NCI-H460 (cell line): ENCODE measurements around the gene EXOC1L. TPM values are rescaled to one million over a fixed set of nuclear protein-coding genes. Genes with fewer than 3 reads are reported as not detected.
A peak's percentile ranks its signal among the peaks of the same experiment; 100 is the strongest.
"Not testable (repeated sequence)": the region's sequence is repeated elsewhere in the genome, so short reads cannot be mapped to it uniquely, and the experiment has no call there.

Experiments used
- DNase-seq: peaks from one replicate; pipeline ENCODE4 v3.0.0-alpha.2; 2016; ENCODE audit warnings: low read depth; ENCODE audit errors: extremely low read depth
- total RNA-seq: library from RNA; depleted of rRNA; stranded (reverse); fragments of >200 nt; shearing (Covaris generic); gene quantifications from 2 replicates; pipeline ENCODE4 v1.2.3, GENCODE V29; 2014

EXOC1L gene
- total RNA-seq, 1 experiment from 2014 or later, result not detected

DNA sequence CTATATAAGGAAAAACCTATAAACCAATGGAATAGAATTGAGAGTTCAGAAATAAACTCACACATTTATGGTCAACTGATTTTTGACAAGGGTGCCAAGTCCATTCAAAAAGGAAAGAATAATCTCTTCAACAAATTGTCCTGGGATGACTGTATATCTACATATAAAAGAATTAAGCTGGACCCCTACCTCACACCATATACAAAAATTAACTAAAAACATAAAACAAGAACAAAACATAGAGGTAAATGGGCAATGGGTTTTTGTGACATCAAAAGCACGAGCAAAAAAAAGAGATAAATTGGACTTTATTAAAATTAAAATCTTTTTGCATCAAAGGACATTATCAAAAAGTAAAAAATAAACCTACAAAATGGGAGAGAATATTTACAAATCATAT, 18.3 kb downstream of the EXOC1L start:
- no peak for DNase-seq

DNA sequence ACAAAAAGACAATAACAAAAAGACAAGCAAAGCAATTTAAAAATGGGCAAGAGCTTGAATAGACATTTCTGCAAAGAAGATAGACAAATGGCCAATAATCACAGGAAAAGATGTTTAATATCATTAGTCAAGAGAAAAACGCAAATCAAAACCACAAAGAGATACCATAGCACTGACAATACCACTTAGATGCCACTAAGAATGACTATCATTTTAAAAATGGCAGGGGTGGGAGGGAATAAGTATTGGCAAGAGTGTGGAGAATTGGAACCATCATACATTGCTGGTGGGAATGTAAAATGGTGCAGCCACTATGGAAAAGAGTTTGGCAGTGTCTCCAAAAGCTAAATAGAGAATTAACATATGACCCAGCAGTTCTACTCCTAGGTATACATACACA, 18.8 kb downstream of the EXOC1L start:
- no peak for DNase-seq

DNA sequence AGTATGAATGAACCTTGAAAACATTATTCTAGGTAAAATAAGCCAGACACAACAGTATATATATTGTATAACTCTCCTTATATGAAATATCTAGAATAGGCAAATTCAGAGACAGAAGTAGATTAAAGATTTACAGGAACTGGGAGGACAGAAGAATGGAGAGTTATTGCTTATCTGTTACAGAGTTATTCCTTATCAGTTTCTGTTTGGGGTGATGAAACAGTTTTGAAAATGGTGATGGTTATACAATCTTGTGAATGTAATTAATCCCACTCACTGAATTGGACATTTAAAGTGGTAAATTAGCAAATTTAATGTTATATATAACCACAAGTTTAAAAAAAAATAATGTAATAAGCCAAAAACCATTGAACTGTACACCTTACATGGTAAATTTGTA, 19.4 kb downstream of the EXOC1L start:
- no peak for DNase-seq

DNA sequence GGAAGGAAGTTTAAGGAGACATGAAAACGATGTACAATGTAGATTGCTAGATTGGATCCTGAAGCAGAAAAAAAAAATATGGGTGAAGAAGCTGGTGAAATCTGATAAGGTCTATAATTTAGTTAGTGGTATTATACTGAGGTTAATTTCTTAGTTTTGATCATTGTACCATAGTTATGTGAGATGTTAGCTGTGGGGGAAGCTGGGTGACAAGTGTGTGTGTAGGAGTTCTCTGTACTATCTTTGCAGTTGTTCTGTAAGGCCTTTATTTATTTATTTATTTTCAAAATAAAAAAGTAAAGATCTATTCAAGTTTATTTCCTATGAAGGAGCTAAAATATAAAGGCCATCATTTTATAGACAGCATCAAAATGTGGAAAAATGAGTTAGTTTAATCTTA, 21.4 kb downstream of the EXOC1L start:
- no peak for DNase-seq

DNA sequence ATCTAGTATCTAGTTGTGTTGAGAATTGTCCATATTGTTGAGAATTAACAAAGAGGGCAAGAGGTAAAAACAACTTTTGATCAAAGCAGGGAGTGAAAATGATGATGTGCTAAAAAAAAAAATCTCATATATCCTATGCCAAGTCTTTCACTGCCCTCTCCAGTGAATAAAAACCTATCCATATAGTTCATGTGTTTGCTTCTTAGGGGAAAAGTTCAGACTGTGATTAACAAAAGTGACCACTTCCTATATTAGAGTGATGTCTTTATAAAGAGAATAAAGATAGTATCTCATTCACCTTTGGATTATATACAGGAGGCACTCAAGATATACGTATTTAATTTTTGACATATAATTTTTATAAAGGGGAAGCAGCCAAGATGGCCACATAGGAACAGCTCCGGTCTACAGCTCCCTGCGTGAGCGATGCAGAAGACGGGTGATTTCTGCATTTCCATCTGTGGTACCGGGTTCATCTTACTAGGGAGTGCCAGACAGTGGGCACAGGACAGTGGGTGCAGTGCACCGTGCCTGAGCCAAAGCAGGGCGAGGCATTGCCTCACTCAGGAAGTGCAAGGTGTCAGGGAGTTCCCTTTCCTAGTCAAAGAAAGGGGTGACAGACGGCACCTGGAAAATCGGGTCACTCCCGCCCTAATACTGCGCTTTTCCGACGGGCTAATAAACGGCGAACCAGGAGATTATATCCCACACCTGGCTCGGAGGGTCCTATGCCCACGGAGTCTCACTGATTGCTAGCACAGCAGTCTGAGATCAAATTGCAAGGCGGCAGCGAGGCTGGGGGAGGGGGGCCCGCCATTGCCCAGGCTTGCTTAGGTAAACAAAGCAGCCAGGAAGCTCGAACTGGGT, 22.0 kb downstream of the EXOC1L start:
- not testable (repeated sequence) for DNase-seq

DNA sequence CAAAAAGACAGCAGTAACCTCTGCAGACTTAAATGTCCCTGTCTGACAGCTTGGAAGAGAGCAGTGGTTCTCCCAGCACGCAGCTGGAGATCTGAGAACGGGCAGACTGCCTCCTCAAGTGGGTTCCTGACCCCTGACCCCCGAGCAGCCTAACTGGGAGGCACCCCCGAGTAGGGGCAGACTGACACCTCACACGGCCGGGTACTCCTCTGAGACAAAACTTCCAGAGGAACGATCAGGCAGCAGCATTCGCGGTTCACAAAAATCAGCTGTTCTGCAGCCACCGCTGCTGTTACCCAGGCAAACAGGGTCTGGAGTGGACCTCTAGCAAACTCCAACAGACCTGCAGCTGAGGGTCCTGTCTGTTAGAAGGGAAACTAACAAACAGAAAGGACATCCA, 22.7 kb downstream of the EXOC1L start:
- DNase-seq, result not testable (repeated sequence)

DNA sequence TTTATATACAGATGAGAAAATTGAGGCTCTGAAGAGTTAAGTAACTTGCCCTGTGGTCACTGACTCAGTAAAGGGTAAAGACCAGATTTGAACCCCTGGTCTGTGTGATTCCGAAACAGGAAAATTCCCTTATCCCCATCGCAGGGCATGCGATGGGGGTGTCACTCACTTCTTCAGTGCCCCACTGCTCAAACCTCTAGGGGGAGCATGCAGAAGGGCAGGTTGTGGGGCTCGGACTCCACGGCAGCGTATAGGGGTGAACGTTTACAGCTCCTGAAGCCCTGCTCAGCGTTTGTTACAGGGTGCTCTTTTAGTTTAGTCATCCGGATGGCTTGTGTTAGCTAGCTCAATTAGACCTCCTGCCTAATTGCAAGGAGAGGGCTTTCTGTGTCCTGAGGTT, 30.1 kb downstream of the EXOC1L start:
- no peak for DNase-seq

DNA sequence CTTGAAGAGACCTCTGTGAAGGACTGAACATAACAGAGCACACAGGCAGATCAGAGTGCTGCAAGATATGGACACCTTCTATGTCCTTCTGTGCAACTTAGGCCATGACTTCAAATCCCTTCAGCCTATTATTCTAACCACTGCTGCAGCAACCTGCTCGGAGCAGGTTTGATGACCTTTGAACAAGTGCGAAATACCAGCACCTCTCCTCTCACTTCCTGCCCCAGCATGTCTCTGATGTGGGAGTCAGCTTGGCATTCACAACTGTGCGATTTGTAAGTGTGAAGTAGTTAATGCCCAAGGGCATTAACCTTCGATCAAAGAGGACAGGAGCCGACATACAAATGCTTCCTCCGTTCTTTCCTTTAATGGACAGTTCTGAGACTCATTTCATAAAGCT, 32.3 kb downstream of the EXOC1L start:
- DNase-seq, result peak; percentile 76

DNA sequence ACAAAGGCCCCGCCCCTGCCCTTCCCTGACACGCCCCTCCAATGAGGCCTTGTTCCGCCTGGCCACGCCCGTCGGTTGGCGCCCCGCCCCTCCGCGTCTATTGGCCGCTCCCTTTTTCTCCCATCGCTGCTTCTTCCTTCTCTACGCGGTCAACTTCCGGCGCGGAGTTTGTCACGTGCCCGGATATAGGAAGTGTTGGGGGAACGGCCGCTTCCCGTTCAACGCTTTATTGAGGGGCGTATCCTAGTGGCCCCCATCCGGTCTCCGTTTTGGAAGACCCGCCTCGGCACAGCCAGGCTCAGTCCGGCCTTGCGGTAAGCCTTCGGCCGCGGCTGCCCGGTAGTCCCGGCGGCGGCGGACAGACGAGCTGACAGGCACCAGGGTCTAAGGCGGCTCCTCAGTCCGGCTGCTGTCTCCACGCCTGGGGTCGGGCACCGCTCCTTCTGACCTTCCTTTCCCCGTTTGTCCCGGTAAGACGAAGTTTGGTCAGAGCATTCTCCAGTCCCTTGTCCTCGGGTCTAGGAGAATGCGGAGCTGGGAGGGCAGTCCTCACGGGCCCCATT, 34.0 kb downstream of the EXOC1L start, which contains the start of gene EXOC1:
EXOC1 (plus strand) TSS at position 165 of the 563 bp plus-strand sequence. CDS start 4,676 bp downstream, outside the sequence.
- peak; percentile 93 for DNase-seq

DNA sequence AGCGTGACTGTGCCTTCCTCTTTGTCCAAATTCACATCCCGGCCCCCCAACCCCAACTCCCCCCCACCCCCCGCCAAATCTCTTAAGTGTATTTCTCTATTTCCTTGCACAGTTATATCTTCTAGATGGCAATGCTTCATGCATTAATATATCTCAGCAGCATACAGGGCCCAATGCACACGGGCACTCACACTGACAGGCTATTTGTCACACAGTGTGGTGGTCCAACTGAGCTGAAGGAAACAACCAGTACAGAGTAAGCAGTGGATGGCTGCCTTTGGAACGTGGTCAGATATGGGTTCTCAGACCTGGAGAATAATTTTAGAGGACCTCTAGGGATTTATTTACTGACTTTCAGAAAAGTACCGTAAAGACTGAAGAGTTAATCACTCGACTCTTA, 34.5 kb downstream of the EXOC1L start:
- DNase-seq, result no peak

DNA sequence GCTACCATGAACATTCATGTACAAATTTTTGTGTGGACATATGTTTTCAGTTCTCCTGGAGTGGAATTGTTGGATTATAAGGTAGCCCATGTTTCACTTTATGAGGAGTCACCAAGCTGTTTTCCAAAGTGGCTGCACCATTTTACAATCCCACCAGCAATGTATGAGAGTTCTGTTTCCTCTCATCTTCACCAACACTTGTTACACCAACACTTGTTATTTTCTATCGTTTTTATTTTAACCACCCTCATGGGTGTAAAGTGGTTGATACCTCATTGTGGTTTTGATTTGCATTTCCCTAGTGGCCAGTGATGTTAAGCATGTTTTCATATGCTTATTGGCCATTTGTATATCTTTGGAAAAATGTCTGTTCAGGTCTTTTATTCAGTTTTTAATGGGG, 38.0 kb downstream of the EXOC1L start:
- DNase-seq, result no peak

DNA sequence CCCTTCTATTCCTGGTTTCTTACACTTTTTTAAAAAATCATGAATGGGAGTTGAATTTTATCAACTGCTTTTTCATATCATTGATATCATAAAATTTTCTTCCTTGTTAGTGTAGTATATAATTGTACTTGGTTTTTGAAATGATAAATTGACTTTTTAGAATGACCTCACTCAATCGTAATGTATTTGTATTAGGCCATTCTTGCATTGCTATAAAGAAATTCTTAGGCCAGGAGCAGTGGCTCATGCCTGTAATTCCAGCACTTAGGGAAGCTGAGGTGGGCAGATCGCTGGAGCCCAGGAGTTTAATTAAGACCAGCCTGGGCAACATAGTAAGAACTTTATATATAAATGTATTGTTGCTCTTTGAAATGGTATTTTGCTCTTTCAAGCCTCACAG, 40.1 kb downstream of the EXOC1L start:
- no peak for DNase-seq

DNA sequence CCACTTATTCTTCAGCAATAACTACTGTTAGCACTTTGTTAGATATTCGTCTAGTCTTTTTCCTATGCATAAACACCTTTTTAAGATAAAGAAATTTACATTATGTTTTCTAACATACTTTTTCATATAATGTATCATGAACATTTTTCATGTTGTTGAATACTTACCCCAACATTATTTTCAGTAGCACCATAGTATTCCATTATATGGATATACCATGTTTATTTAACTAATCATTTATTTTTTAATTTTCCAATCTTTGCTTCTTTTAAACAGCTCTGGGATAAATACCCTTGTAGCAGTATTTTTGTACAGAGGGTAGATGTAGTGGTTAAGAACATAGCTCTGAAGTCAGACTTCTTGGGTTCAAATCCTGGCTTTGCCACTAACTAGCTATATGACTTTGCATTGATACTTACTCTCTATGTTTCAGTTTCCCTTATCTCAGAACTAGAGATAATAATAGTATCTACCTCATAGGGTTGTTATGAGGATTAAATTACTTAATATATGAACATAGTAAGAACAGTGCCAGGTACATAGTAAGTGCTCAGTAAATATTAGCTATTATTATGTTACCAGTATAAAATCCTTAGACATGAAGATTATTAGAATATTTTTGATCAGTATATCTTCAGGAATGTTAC, 45.1 kb downstream of the EXOC1L start:
- DNase-seq, result no peak

DNA sequence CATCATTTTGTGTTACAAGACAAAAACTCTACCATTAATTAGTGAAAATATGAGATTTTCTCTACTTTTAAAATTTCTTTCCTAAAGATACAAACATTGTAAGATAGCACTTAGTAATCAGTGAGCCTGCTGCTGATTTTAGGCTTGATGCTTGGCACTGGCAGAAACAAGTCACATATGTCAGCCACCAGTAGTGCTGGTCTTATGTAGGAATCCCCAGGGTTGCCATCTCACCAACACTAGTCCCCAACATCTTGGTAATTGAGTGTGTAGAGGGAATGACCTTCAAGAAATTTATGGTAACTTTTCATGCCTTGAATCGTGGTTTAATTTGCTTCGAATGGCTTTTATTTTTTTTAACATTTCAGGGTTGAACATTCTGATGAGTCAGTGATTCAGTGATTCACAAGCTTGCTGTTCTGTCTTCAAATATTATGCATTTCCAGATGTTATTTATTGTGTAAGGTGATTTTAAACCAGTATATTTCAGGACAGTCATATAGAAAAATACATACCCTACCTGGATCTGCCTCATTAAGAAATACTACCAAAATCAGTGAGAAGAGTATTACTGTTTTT, 45.7 kb downstream of the EXOC1L start:
- DNase-seq, result no peak

DNA sequence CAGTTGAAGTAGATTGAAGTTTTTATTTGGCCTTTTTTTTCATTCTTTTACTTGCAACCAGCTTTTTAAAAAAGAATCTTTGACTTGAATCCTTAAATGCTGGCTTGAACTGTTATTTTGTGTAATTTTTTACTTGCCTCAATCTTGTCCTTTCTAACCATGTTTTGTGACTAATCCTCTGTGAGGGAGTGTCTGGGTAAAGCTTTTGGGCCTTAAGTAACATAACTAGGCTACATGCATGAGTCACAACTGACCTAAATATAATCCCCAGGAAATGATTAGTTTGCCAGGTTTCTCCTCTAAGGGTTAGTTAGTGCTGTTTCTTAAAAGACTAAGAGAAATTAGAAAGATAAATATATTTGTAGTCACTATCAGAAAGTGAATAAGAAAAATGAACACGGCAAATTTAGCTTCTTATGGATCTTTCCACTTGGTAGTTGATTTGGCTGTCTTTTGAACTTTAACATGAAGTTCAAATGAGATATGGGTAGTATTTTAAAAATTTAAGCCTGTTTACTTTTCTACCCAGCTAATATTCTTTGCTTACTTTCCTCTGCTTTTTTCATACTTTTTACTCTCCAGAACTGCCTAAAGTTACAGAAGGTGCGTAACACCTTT, 46.8 kb downstream of the EXOC1L start:
- DNase-seq, result peak; percentile 61

DNA sequence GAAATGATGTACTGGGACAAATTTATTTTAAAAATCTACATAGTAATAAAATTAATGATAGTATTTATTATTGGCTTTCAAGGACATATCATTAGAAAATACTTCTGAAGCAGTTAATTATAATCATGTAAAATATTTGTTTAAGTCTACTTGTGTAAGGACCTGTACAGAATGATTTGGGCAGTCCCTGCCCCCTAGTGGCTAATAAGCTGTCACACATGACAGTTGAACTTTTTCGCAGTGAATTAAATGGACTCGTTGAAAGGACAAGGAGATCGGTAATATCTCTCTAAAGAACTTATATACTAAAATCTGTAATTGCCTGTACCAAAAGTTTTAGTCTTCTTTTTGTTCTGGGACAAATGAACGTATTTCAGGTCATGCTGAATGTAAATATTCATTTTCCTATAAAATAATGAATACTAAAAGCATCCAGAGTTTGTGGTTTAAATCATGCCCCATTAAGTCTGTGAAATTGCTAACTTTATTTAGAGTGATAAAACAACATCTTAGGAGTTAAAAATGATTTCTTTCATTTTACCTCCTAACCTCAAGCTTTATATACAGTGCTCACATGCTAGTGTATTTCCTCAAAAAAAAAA, 47.5 kb downstream of the EXOC1L start:
- DNase-seq, result peak; percentile 63

DNA sequence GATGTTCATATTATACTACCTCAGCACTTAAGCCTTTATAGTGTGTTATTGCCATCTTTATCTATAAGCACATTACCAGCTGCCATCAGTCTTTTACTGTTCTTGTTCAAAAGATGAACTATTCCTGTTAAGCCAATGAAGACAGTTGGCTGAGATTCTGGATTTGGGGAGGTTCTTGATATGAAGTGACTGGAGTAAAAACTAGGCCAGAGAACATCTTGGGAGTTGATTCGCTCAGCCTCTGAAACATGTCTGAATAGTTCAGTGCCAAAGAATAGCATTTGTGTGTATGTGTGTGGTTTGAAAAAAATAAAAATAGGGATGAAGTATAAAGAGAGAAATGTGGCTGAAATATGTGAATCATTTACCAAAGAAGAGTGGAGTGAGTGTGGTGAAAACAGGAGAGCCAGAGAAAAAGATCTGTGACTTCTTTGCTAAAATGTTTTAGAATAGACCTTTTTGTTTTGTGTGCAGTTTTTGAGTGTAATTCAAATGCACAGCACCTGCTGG, 49.0 kb downstream of the EXOC1L start:
- DNase-seq, result no peak

DNA sequence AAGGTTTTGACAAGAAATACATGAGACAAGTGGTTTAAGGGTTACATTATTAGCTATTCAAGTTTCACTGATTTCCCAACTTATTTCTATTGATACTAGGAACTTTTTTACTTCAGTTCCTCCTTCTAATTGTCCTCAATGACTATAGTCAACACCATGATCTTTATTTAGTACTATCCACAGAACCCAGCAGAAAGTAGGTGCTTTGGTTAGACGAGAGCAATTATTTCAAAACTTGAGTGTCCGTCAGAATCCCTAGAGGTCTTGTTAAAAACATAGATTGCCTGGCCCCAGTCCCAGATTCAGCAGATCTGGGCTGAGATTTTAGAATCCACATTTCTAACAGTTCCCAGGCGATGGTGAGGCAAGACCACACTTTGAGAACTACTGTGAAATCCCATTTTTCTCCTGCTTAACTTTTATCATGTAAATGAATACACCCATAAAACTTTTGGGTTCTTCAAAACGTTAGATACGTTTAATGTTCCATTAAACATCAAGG, 51.8 kb downstream of the EXOC1L start:
- DNase-seq, result no peak

DNA sequence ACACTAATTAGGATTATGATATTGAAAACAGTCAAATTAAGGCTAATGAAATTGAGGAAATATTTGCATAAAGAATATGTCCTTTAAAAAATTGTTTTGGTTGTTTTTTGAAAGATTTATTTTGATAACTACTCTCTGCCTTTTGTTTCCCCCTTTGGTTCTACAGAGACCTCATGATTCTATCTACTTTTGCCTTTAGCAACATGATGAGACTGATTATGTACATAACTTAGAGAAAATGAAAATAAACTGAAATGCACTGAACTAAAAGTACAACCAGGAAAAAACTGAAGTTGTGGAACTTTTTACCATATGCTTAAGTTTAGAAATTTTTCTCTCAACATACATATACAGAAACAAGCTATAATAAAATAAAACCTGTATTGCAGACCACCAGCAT, 55.2 kb downstream of the EXOC1L start:
- DNase-seq, result no peak

DNA sequence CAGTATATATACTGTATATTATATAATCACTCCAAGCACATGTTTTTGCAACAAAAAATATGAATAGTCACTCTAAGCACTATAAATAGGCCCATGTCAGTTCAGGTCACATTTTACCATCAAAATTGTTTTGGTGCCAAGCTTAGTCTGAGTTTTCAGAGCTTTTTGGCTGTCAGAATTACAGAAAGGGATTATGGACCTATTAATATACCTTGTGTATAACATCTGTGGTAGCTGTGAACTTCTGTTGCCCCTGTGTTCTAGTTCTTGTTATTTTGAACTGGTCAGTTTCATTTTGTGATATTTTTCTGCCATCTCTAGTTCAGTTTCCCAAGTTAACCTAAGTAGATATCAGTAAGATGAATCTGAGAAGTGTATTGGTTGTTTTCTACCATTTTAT, 56.8 kb downstream of the EXOC1L start:
- DNase-seq, result no peak
